CMK (cell line): Measurements from ENCODE around the gene RBM48.
"Not testable (repeated sequence)": the region's sequence is repeated elsewhere in the genome, so short reads cannot be mapped to it uniquely, and the experiment has no call there.

Source experiments
- DNase-seq: peaks from one replicate; pipeline ENCODE4 v3.0.0-alpha.2; 2010; ENCODE audit warnings: low read depth

The RBM48 gene

GRCh38 chr7:92545116-92545515, 16.5 kb downstream of the RBM48 start:
- DNase-seq: not testable (repeated sequence)

DNA sequence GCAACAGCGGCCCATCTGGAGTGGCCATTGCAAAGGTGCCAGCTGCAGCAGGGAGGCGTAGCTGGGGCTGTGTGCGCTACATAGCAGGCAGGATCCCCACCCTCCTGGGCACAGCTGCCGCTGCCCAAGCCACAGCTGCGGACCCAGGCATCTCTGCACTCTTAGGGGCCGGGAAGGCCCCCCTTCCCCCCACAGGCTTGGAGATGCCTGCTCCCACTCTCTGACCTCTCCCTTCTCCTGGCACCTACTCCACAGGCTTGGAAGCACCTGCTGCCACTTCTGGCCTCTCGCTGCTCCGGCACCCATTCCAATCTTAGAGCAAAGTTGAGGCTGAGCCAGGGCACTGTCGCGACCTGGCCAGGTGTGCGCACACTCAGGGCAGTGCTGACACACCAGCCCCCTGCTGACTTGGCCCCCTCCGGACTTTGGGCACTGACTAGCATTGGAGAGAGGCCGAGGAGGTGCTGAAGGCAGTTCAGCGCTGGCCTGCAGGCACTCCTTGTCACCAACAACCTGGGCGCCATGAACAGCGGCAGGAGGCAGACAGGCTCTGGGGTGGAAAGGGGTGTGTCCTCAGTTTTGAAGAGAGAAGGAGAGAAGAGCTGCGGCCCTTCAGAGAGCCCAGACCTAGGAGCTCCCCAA, 18.4 kb downstream of the RBM48 start:
- DNase-seq: no peak

DNA sequence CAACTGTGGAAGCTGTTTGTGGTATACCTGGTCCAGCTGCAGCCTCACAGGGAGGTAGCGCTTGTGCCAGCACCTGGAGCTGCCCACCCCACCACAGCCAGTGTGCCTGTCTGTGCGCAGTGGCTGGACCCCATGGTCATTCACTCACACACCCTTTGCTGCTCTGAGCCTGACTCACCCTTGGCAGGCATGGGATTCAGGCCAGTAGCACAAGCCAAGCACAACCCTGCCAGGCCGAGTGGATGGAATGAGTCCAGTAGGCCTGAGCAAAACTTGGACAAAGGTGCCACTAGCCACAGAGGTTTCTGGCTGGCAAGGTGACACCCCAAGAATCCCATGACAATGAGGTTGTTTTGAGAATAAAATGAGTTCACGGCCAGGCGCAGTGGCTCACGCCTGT, 19.0 kb downstream of the RBM48 start:
- no peak for DNase-seq

GRCh38 chr7:92550194-92550593, 21.6 kb downstream of the RBM48 start:
- no peak for DNase-seq

GRCh38 chr7:92557249-92557648, 28.7 kb downstream of the RBM48 start:
- no peak for DNase-seq

DNA sequence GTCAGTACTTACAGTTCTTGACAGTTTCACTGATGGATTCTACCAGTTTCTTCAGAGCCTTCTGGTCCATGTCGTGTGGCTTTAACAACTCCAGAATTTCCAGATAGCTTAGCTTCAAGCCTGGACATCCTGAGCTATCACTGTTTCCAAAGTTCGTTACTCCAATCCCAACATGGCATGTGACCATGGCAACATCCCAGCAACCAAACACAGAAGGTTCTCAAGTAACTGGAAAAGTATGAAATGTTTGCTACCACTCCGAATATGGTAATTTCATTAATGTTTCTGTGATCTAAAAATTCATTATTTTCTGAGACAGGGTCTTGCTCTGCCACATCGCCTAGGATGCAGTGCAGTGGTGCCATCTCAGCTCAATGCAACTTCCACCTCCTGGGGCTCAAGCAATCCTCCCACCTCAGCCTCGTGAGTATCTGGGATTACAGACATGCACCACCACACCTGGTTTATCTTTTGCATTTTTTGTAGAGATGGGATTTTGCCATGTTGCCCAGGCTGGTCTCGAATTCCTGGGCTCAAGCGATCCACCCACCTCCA, 29.3 kb downstream of the RBM48 start:
- DNase-seq: no peak

DNA sequence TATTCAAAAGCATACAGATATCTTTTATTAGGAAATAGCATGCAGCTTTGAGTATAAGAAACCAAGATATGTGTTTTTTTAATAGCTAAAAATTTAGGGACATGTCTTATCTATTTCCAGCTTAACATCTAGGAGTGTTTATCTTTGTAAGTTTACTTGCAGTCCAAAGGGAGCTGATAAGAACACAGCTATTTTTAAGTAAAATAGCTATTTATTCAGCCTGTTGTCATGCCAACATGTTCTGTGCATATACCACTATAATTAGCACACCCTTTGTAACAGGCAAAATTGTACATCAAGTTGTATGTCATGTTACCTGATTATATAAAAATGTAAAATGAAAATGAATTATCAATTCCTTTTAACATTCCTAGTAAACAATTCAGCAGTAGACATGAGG, 32.0 kb downstream of the RBM48 start:
- DNase-seq: no peak

- DNase-seq: no peak
These were observed 34.8 kb downstream of the RBM48 start for GRCh38 chr7:92563345-92563744.

DNA sequence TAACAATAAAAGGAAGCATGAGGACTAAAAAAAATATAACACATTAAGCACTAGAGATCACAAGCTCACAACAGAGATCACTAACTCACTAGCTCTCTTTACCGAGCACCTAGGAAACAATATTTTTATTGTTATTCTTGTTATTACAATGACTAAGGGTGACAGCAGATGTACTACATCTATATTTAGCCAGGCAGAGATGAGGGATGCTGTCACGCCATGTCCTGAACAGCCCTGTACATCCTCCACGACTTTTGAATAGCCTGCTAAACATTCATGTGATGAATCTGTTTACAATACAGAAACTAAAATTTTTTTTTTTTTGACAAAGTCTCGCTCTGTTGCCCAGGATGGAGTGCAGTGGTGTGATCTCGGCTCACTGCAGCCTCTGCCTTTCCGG, 38.9 kb downstream of the RBM48 start:
- DNase-seq: no peak

GRCh38 chr7:92569137-92569536, 40.5 kb downstream of the RBM48 start:
- no peak for DNase-seq

- no peak for DNase-seq
These were observed 47.7 kb downstream of the RBM48 start for GRCh38 chr7:92576296-92576695.

GRCh38 chr7:92582948-92583347, 54.4 kb downstream of the RBM48 start:
- no peak for DNase-seq

DNA sequence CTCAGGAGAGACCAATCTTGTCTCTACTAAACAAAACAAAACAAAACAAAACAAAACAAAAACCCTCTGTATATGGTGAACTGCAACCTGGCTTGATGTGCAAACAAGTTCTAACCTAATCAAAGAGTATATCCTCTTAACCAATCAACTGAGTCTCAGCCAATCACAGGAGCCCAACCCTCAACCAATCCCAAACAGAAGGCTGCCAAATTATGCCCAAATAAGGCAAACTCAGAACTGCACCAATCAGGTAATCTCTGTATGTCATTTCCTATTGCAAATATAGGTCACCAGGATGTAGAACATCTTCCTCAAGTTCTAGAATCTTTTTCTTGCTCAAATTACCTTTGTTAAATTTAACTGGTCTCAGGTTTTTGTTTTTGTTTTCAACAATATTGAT, 56.4 kb downstream of the RBM48 start:
- no peak for DNase-seq

- DNase-seq: no peak
These were observed 57.8 kb downstream of the RBM48 start for GRCh38 chr7:92586403-92586802.

- DNase-seq: no peak
These were observed 58.2 kb downstream of the RBM48 start for GRCh38 chr7:92586841-92587240.
